ENCODE measurements around the gene PCDHGC4.

DNA sequence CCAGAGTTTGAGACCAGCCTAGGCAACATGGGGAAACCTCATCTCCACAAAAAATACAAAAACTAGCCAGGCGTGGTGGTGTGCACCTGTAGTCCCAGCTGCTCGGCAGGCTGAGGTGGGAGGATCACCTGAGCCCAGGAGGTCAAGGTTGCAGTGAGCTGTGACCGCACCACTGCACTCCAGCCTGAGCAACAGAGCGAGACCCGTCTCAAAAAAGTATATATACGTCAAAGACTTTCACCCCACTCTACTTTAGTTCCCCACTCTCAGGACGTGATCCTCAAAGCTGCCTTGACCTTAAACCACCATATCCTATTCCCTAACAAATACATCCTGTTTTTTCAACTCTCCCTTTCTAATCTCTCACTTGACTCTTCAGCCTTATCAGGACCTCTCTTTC is 45.0 kb downstream of the PCDHGC4 start:
- no peak for TF ChIP-seq CTCF (IDR thresholded peaks at IDR 0.05; ENCODE audit: low read depth, low read length)
- no peak for TF ChIP-seq EZH2phosphoT487 (IDR thresholded peaks at IDR 0.05; ENCODE audit: low read depth)

All from OCI-LY3 (cell line).